Lung (tissue), 12 donors: Measurements from ENCODE around the gene DAB1. TPM values are rescaled to one million over a fixed set of nuclear protein-coding genes. Genes with fewer than 3 reads are reported as not detected.

ENCODE experiments used
- ATAC-seq: fragments of 200-7000 bp; cut with Tn5 transposase; one replicate; pipeline ENCODE4 v1.9.1; 2020; ENCODE audit warnings: moderate number of reproducible peaks; ENCODE audit not compliant: insufficient read depth, low FRiP score
- DNase-seq, 3 donors: peaks; one replicate each; pipeline ENCODE4 v3.0.0-alpha.2; 2013 to 2017
- H3K27ac ChIP-seq, 2 donors: one replicate each; pipeline ENCODE4 v1.5.1; 2013; ENCODE audit warnings: mild to moderate bottlenecking in 2 of 2, moderate library complexity in 2 of 2, control low read depth in 1 of 2, inconsistent platforms in 1 of 2, low read depth in 1 of 2, low read length in 1 of 2
- H3K27me3 ChIP-seq, 3 donors: one replicate each; pipeline ENCODE4 v1.5.1; 2013; ENCODE audit warnings: low read length in 2 of 3; ENCODE audit not compliant: control insufficient read depth in 3 of 3, insufficient read depth in 3 of 3
- H3K36me3 ChIP-seq, 4 donors: one replicate each; pipeline ENCODE4 v1.5.1; 2013; ENCODE audit warnings: low read length in 4 of 4, mild to moderate bottlenecking in 1 of 4, moderate library complexity in 1 of 4; ENCODE audit not compliant: control insufficient read depth in 4 of 4, insufficient read depth in 4 of 4
- H3K4me1 ChIP-seq, 5 donors: one replicate each; pipeline ENCODE4 v1.5.1; 2013; ENCODE audit warnings: low read length in 5 of 5, mild to moderate bottlenecking in 2 of 5, moderate library complexity in 1 of 5; ENCODE audit not compliant: control insufficient read depth in 5 of 5, insufficient read depth in 5 of 5
- H3K4me3 ChIP-seq: one replicate; pipeline ENCODE4 v1.5.1; 2013; ENCODE audit warnings: mild to moderate bottlenecking, control low read depth, moderate library complexity
- H3K9ac ChIP-seq, 2 donors: one replicate each; pipeline ENCODE4 v1.5.1; 2013; ENCODE audit warnings: low read length in 2 of 2, control low read depth in 1 of 2; ENCODE audit not compliant: insufficient read depth in 1 of 2
- H3K9me3 ChIP-seq, 4 donors: one replicate each; pipeline ENCODE4 v1.5.1; 2013; ENCODE audit warnings: low read length in 3 of 4, mild to moderate bottlenecking in 1 of 4, moderate library complexity in 1 of 4; ENCODE audit not compliant: control insufficient read depth in 4 of 4, insufficient read depth in 3 of 4
- CTCF ChIP-seq: IDR thresholded peaks from 2 replicates; pipeline ENCODE4 v1.5.1; 2012; ENCODE audit warnings: mild to moderate bottlenecking; ENCODE audit errors: control extremely low read depth, extremely low read depth
- WGBS, 2 donors: extraction: QIAGEN DNeasy Blood & Tissue Kit; methylation state at CpG; one replicate each; pipeline ENCODE4 v1.1.7; 2013; 5-methylcytosine and 5-hydroxymethylcytosine counted together
- polyA plus RNA-seq, 2 donors: library from polyadenylated mRNA; stranded (reverse); fragments of 200-250 nt; gene quantifications; one replicate each; pipeline ENCODE4 v1.2.1, GENCODE V29; 2013
- total RNA-seq, 2 donors: library from RNA; depleted of rRNA in 1 of 2; stranded (reverse); fragments of >200 nt in 1 of 2; gene quantifications; one replicate each; pipeline ENCODE4 v1.2.1, GENCODE V29; 2014 to 2021
- donor health status: control.
- donor health status: control.
- donor health status: Bipolar disorder and iron deficiency.
- donor health status: healthy.
- donor health status: DM: yes; HTN: yes; CAD: no.

The DAB1 gene
- total and polyA plus RNA-seq, 4 donors, result 0.06 to 0.77 (median 0.10) TPM

- no peaks in the 10 kb centered on the region for H3K27me3 ChIP-seq
- no peak for ATAC-seq
- no peak for TF ChIP-seq CTCF
- H3K36me3 ChIP-seq, result no peaks in the 10 kb centered on the region
- no peaks in the 10 kb centered on the region for H3K4me1 ChIP-seq
- peaks cover 0 to 2% (median 0%) of the 10 kb centered on the region in 4 donors for H3K9me3 ChIP-seq
- H3K27ac ChIP-seq, result no peak overlapping the region
- DNase-seq, result no peak
- 46 to 87% methylated on average over 5 of the region's 5 CpGs for WGBS, 2 donors
- H3K4me3 ChIP-seq, result no peak overlapping the region
- H3K9ac ChIP-seq, result no peak overlapping the region
Observed at GRCh38 chr1:56973923-56974742, 449.7 kb downstream of the DAB1 start.

GRCh38 chr1:56972976-56973375 is 450.9 kb downstream of the DAB1 start:
- Histone ChIP-seq H3K27me3 (no peaks in the 10 kb centered on the region), H3K36me3 (no peaks in the 10 kb centered on the region), H3K4me3 (no peak overlapping the region), H3K9me3 (peaks cover 0 to 3% (median 0%) of the 10 kb centered on the region in 4 donors), H3K9ac (no peak overlapping the region), H3K4me1 (no peaks in the 10 kb centered on the region), H3K27ac (no peak overlapping the region)
- WGBS, 2 donors, result 61 to 74% methylated on average over 1 of the region's 1 CpG
- no peak for ATAC-seq
- no peak for TF ChIP-seq CTCF
- no peak for DNase-seq

- no peaks in the 10 kb centered on the region for H3K4me1 ChIP-seq
- no peaks in the 10 kb centered on the region for H3K27me3 ChIP-seq
- no peak for TF ChIP-seq CTCF
- no peak overlapping the region for H3K9ac ChIP-seq
- no peaks in the 10 kb centered on the region for H3K36me3 ChIP-seq
- H3K4me3 ChIP-seq, result no peak overlapping the region
- peaks cover 0 to 3% (median 0%) of the 10 kb centered on the region in 4 donors for H3K9me3 ChIP-seq
- no peak overlapping the region for H3K27ac ChIP-seq
- no peak for DNase-seq
- no peak for ATAC-seq
- WGBS, 2 donors, result 75 to 100% methylated on average over 1 of the region's 1 CpG
Observed at GRCh38 chr1:56970280-56970679, 453.6 kb downstream of the DAB1 start.
